NCI-H1092 (cell line): ENCODE results near the gene SLC25A22.
A peak's percentile ranks its signal among the peaks of the same experiment; 100 is the strongest.

ENCODE experiments used
- DNase-seq: peaks from one replicate; lab custom pipeline; 2025; lab: John Stamatoyannopoulos, UW

SLC25A22 gene

GRCh38 chr11:833849-834311 is 35.8 kb upstream of the SLC25A22 start:
- no peak for DNase-seq

GRCh38 chr11:833114-833791 is 35.2 kb upstream of the SLC25A22 start:
- no peak for DNase-seq

GRCh38 chr11:832529-833113 is 34.5 kb upstream of the SLC25A22 start, which contains the start of gene CD151:
CD151 (plus strand) TSS chr11:832952; CDS start chr11:836070, 3,118 bp downstream.
- DNase-seq: no peak

GRCh38 chr11:831961-832528 is 34.0 kb upstream of the SLC25A22 start:
- no peak for DNase-seq

GRCh38 chr11:831118-831864 is 33.2 kb upstream of the SLC25A22 start:
- no peak for DNase-seq

GRCh38 chr11:830295-831117 is 32.4 kb upstream of the SLC25A22 start:
- peak; percentile 78 for DNase-seq

- no peak for DNase-seq
Measured at GRCh38 chr11:829847-830294, 31.8 kb upstream of the SLC25A22 start.

GRCh38 chr11:829176-829846 is 31.2 kb upstream of the SLC25A22 start:
- no peak for DNase-seq

GRCh38 chr11:828506-829175 is 30.6 kb upstream of the SLC25A22 start:
- DNase-seq: no peak

GRCh38 chr11:827897-828192 is 29.8 kb upstream of the SLC25A22 start, which contains the start of gene CRACR2B:
CRACR2B (plus strand) TSS chr11:827919; CDS start chr11:828608, 689 bp downstream.
- no peak for DNase-seq

- no peak for DNase-seq
Measured at GRCh38 chr11:827146-827896, 29.2 kb upstream of the SLC25A22 start.

GRCh38 chr11:826836-827145 is 28.7 kb upstream of the SLC25A22 start:
- DNase-seq: no peak

- no peak for DNase-seq
Measured at GRCh38 chr11:826227-826621, 28.1 kb upstream of the SLC25A22 start.

- DNase-seq: no peak
Measured at GRCh38 chr11:825366-826226, 27.5 kb upstream of the SLC25A22 start.

GRCh38 chr11:824942-825341 is 26.9 kb upstream of the SLC25A22 start:
- no peak for DNase-seq

- peak; percentile 82 for DNase-seq
Measured at GRCh38 chr11:824292-824880, 26.3 kb upstream of the SLC25A22 start.

GRCh38 chr11:823441-824291 is 25.6 kb upstream of the SLC25A22 start:
- DNase-seq: no peak
